ENCODE data around the gene PEAK1.

DNA sequence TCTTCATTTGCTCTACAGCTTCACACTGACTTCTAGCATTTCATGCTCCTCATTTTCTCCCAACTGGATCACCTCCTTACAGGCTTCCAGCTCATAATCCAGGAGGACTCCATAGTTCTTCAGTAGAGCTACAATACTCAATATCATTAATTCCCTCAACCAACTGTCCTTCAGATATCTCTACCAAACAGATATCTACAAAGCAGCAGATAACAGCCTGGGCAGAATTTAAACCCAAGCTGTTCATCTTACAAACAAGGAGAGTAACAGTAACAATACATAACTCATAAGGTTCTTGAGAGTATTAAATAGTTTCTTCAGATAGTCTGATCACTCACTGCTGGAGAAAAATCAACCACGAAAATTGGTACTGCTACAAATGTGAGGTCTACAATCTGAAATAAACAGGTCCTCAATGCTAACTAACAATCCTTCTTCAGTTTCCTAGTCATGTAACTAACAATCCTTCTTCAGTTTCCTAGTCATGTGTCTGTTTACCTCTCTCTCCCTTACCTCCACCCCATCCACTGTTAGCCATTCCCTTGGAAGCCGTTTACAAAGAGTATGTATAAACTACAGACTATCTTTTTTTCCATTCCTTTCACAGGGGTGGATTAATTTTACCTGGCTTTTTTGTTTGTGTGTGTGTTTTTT lies 5.0 kb downstream of the PEAK1 start:
- TF ChIP-seq, protein P1, sequence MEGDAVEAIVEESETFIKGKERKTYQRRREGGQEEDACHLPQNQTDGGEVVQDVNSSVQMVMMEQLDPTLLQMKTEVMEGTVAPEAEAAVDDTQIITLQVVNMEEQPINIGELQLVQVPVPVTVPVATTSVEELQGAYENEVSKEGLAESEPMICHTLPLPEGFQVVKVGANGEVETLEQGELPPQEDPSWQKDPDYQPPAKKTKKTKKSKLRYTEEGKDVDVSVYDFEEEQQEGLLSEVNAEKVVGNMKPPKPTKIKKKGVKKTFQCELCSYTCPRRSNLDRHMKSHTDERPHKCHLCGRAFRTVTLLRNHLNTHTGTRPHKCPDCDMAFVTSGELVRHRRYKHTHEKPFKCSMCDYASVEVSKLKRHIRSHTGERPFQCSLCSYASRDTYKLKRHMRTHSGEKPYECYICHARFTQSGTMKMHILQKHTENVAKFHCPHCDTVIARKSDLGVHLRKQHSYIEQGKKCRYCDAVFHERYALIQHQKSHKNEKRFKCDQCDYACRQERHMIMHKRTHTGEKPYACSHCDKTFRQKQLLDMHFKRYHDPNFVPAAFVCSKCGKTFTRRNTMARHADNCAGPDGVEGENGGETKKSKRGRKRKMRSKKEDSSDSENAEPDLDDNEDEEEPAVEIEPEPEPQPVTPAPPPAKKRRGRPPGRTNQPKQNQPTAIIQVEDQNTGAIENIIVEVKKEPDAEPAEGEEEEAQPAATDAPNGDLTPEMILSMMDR (IDR thresholded peaks at IDR 0.05) = no peak
- TF ChIP-seq, protein P2, sequence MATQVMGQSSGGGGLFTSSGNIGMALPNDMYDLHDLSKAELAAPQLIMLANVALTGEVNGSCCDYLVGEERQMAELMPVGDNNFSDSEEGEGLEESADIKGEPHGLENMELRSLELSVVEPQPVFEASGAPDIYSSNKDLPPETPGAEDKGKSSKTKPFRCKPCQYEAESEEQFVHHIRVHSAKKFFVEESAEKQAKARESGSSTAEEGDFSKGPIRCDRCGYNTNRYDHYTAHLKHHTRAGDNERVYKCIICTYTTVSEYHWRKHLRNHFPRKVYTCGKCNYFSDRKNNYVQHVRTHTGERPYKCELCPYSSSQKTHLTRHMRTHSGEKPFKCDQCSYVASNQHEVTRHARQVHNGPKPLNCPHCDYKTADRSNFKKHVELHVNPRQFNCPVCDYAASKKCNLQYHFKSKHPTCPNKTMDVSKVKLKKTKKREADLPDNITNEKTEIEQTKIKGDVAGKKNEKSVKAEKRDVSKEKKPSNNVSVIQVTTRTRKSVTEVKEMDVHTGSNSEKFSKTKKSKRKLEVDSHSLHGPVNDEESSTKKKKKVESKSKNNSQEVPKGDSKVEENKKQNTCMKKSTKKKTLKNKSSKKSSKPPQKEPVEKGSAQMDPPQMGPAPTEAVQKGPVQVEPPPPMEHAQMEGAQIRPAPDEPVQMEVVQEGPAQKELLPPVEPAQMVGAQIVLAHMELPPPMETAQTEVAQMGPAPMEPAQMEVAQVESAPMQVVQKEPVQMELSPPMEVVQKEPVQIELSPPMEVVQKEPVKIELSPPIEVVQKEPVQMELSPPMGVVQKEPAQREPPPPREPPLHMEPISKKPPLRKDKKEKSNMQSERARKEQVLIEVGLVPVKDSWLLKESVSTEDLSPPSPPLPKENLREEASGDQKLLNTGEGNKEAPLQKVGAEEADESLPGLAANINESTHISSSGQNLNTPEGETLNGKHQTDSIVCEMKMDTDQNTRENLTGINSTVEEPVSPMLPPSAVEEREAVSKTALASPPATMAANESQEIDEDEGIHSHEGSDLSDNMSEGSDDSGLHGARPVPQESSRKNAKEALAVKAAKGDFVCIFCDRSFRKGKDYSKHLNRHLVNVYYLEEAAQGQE (IDR thresholded peaks at IDR 0.05; ENCODE audit: insufficient read depth in 1 of 2, low read depth in 2 of 2, low read length in 1 of 2) = no peak
